Activated CD8-positive, alpha-beta memory T cell treated with anti-CD3 and anti-CD28 coated beads for 24 hours (primary cell): ENCODE data around the gene TSHZ3.

Experiments
- DNase-seq: peaks from one replicate; pipeline ENCODE4 v3.0.0-alpha.2; 2020

TSHZ3 gene

DNA sequence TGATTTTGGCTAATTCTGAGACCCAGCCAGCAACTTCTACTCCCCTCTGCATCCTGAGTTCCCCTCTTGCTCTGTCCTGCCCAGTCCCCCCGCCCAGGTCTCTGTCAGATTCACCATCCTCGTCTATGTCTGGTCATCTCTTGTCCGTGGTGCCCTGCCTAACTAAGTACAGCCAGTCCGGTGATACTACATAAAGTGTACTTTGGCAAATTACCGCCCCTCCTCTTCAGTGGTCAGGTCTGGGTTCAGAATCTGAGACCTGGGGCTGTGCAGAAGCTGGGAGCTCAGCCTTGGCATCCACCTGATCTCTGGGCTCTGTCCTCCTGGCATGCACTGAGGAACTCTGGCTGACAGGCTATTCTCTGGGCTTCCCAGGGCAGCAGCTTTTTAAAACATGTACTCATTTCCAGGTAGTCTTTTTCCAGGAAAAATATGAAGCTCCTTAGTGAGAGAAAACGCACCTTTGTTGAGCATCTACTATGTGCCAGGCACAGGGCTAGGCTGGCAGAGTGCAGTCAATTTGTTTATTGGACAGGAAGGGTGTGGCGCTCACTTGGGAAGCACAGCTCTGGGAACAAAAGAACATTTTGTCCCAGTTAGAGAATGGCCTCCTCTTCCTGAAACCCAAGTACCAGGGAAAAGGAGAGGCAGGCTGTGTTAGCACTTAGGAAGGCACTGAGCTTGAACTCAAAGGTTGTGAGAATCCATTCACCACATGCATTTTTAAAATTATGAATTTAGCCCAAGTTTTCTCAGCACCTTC lies 88.9 kb downstream of the TSHZ3 start:
- no peak for DNase-seq

DNA sequence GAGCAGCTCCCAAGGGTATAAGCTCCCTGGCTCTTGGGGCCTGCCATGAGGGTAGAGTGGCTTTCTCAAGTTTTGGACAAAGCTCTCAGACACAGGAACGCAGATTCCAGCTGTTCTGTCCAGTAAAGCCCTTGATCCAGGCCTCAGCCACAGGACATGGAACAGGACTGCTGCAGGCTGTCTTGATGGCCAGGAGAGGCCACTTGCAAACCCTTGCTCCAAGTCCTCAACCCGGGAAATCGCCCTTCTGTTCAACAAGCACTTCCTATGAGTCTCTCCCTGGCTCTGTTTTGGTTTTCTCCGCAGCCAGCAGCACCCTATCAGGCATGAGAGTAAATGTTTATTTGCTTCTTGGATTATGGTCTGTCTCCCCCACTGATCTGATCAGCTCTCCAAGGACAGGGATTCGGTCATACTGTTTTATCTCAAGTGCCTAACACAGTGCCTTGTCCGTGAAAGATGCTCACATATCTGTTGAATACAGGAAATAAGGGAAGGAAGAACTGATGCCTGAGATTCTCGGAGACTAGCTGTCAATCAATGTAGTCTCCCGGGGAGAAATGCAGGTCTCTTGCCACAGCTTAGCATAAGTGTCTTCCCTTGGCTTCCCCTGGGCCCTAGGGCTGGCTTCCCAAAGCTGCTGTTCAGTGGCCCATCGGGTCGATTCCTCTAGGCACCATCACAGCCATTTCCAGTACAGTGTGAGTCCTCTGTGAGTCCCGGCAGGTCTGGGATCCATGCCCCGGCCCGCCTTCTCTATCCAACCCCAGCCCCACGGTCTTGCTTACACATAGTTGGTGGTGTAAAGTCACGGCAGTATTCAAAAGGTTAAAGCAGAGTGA lies 90.8 kb downstream of the TSHZ3 start:
- DNase-seq, result no peak

DNA sequence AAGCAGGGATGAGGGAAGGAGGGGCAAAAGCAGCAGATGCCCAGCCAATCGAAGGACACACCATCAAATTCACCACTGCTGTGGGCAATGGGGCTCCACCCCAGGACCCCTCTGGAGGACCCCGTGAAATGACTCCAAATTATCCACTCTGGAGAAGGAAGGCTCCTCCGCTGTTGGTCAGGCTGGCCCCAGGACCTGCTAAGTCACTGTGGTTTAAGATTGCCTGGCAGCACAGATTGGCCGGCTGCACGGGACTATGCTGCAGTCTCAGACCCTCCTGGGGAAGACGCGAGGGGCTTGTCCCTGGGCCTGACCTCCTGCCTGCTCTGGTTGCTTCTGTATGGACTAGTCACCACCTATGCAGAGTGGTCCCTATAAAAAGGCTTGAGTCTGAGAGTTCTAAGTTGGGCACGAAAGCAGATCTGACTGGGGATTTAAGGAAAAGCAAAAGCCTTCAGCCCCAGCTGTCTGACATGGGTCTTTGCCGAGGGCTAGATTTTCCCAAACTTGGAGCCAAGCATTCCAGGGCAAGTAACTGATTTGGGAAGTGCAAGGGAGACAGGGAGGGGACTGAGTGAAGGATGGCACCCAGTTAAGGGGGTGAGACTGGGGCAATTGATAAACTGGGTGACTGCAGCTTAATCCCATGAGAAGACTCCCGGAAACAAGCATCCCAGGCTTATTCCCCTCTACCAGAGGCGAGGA lies 91.7 kb downstream of the TSHZ3 start:
- DNase-seq, result no peak

DNA sequence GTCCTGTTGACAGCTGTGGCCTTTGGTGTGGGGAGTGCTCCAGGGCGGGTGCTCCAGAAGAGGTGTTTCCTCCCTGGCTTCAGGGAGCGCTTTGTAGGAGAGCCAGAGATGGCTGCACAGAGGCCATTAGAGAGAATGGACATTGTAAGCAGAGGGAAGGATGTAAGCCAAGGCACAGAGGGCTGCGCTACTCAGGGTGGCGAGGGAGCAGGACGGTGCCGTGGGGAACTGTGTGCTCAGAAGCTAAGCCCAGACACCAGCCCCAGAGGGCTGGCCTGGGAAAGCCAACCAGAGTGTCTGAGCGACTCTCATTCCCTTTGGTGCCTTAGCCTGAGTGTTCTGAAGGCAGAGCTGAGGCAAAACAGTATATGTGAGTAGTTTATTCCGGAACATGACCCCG lies 92.2 kb downstream of the TSHZ3 start:
- DNase-seq, result no peak

DNA sequence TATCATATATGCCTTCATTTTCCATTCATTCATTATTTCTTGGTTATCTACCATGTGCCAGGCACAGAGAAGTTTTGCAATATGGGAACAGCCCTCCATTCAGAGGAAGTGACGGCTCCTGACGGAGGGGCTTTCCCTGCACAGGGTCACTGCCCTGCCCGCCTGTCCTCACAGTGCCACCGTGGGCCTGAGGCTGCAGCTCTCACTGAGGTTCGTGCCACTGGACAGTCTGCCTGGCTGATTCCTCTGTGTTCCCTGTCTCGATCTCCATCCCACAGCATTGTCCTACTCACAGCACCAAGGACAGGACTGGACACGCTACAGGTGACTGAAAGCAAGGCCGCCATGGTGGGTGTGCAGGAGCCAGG lies 92.7 kb downstream of the TSHZ3 start:
- DNase-seq, result no peak

DNA sequence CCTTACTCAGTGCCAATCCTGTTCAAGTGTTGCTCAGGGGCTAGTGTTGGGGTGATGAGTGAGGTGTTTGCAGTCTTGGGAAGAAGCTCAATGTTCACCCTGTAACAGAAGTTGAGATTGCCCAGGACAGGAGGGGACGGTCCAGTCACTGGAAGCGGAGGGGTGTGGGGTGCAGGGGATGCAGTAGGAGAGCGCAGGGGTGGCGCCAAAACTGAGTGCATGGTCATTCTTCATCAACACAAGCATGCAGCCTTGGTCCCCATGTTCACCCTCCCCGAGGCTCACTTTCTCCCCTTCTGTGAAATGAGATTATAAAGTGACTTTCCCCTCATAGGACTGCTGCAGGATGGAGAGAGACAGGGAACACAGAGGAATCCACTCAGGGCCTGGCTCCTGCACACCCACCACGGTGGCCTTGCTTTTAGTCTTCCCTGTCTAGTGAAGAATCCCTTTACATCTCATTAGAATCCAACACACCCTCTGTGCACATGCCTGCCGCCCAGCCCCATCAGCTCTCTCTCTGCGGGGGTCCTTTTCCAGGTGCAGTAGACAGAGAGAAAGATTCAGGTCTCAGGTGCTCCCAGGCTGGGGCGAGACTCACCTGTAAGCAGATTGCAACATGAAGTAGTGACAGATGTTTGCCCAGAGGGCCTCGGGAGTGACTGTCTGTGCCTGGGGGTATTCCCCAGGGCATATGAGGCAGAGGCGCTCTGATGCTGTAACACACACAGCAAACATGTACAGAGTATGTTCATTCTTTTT lies 93.2 kb downstream of the TSHZ3 start:
- no peak for DNase-seq

DNA sequence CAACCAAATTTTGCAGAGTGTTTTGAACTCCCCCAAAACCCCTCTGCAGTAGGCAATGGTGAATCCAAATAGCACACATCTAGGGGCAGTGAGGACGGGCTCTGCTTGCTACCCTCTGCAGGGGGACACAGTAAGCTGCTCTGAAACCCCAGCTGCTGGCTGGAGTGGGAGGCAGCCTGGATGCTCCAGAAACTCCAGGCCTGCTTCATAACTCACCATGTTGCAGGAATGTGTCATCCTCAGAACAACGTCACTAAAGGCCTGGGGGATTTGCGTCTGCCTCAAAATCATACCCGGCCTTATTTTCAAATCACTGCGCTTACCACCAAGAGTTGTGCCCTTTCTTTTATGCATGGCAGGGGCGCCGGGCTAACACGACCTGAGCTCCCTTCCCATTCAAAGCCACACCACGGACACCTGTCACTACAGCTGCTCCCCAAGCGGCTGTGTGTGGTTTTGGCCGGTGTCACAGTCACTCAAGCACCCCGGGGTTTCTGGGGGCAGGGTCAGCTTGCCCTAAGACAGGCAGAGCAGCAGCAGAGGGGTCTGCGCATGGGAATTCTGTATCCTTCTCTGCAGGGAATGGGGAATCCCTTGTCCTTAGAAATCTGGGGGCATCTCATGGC lies 93.9 kb downstream of the TSHZ3 start:
- DNase-seq, result no peak

DNA sequence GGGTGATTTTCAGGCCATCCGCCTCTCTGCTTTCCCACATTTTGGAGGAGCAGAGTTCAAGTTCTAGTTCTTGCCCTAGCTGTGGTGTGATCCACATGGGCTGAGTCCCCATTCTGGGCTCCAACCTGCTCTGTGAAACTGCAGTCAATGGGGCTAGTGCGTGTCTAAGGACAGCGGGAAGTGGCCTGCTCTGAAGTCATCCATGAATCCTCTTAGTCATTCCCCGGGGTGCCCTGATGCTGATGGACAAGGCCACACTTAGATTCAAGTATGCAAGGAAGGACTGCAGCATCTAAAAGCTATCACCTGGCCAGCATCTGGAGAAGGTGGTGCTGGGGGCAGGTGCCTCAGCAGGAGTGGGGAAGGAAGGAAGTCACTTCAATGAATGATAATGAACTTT lies 94.6 kb downstream of the TSHZ3 start:
- DNase-seq, result no peak

DNA sequence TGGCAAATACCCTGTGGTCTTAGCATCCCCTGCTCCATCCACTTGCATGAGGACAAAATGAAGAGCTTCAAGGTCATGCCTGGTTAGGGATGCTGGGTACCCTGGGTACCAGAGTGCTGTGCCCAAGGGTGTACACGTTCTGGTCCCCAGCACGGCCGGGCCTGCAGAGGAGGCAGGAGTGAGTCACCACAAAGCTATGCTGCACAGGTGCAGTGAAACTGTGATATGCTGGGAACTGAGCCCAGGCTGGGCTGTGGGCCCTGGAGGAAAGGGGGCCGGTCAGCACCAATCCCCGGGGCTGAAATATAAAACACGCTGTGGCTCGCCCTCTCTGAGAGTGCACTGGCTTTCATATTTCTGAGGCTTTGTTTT lies 95.1 kb downstream of the TSHZ3 start:
- DNase-seq, result no peak

DNA sequence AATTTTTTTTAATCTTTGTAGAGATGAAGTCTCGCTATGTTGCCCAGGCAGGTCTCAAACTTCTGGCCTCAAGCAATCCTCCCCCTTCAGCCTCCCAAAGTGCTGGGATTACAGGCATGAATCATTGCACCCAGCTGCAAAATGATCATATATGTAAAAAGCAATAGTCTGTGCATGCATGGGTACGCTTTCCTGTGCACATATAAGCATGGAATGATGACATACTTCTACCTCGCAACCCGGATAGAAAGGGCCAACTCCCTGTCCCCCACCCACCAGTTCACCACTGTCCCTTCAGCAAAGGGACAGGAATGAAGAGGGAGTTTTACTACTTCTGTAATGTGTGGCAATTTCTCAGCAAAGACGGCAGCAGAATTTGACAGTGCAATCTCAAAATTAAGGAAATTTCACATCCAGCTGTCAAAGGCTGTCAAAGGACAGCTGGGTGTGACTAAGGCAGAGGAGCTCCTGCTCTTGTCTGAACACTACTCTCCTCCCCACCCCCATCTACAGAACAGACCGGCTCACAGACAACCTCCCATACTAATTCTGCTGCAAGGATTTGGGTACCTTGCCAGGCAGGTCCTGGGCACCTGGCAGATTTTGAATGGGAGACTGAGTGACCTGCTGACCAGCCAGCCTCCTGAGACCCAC lies 95.6 kb downstream of the TSHZ3 start:
- DNase-seq, result no peak

DNA sequence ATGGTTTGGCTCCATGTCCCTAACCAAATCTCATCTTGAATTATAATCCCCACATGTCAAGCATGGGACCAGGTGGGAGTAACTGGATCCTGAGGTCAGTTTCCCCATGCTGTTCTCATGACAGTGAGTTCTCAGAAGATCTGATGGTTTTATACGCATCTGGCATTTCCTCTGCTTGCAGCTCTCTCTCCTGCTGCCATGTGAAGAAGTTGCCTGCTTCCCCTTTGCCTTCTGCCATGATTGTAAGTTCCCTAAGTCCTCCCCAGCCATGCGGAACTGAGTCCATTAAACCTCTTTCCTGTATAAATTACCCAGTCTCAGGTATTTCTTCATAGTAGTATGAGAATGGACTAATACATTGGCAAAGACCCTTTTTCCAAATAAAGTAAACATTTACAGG lies 96.8 kb downstream of the TSHZ3 start:
- no peak for DNase-seq

DNA sequence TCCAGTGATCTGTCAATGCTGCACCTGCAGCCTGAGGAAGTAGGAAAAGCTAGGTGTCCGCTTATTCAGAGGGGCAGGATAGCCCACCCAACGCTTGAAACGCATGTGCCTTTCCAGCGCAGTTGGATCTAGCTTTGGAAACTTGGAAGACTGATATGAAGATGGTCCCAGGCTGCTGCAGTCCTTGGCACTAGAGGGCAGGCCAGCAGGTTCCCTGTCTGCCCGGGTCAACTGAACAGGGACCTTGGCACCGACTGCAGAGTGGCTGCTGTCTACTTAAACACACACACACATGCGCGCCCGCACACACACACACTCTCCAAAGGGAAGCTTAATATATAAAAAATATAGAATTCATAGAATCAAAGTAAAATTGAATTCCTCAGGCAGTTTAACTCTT lies 100.0 kb downstream of the TSHZ3 start:
- DNase-seq, result no peak

DNA sequence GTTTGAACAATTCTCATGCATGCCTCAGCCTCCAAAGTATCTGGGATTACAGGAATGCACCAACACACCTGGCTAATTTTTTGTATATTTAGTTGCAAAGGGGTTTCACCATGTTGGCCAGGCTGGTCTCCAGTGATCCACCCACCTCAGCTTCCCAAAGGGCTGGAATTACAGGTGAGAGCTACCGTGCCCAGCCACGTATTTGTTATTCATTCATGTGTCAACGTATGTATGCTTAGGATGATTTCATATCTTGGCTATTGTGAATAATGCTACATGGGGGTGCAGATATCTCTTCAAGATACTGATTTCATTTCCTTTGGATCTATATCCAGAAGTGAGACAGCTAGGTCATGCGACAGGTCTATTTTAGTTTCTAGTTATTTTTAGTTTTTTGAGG lies 113.4 kb downstream of the TSHZ3 start:
- no peak for DNase-seq

DNA sequence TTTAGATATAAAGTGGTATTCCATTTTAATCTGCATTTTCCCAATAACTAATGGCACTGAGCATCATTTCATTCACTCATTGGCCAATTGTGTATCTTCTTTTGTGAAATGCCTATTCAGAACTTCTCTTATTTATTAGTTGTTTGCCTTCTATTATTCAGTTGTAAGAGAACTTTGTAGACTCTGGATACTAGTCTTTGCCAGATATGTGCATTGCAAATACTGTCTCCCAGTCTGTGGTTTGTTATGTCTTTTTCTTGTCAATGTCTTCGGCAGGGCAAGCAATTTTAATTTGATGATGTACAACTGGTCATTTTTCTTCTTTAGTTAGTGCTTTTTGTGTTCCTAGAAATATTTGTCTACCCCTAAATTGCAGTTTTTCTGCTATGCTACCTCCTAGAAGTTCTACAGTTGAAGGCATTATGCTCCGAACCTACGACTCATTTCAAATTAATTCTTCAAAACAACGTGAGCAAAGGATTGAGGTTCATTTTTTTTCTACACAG lies 115.9 kb downstream of the TSHZ3 start:
- DNase-seq, result no peak

DNA sequence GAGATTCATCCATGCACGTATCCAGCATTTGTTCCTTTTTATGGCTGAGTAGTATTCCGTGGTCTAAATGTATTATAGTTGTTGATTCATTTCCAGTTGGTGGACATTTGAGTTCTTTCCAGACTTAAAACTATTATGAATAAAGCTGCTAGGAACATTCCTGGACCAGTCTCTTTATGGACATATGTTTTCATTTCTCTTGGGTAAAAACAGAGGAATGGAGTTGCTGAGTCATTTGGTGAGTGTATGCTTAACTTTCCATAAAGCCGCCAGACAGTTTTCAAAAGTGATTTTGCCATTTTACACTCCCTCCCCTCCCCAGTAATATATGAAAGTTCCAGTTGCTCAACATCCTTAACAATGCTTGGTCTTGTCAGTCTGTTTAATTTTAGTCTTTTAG lies 116.4 kb downstream of the TSHZ3 start:
- no peak for DNase-seq

DNA sequence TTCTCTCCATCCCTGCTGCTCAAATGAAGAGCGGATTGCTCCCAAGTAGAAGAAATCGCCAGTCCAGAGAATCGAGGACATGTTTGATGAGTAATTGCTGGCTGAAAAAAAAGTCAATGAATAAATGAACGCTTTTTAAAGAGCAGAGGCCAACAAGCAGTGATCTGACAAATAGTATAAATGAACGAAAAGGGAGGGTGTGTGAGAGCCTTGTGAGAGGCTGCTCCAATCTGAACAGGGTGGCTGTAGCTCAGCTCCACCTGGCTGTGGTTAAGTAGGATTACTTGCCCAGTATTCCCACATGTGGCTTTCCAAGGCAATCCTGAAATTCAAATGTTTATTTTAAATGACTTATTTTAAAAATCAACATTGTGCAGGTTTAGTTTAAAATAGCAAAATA lies 117.1 kb downstream of the TSHZ3 start:
- no peak for DNase-seq

DNA sequence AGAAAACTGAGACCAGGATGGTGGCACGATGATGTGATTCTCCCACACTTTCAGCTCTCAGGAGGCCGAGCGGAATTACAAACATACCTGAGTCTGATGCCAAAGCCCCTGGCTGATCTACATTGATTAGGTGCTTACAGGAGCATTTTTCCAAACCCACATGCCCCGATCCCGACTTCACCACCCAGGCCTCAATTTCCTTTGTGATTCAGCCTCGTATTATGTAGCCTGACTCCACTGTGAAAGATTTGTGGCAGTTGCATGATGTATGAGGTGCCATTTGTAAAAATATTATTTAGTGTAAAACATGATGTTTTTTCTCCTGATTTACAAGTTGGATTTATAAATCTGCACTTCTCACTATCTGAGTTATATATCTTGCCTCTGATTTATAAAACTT lies 118.0 kb downstream of the TSHZ3 start:
- DNase-seq, result no peak

DNA sequence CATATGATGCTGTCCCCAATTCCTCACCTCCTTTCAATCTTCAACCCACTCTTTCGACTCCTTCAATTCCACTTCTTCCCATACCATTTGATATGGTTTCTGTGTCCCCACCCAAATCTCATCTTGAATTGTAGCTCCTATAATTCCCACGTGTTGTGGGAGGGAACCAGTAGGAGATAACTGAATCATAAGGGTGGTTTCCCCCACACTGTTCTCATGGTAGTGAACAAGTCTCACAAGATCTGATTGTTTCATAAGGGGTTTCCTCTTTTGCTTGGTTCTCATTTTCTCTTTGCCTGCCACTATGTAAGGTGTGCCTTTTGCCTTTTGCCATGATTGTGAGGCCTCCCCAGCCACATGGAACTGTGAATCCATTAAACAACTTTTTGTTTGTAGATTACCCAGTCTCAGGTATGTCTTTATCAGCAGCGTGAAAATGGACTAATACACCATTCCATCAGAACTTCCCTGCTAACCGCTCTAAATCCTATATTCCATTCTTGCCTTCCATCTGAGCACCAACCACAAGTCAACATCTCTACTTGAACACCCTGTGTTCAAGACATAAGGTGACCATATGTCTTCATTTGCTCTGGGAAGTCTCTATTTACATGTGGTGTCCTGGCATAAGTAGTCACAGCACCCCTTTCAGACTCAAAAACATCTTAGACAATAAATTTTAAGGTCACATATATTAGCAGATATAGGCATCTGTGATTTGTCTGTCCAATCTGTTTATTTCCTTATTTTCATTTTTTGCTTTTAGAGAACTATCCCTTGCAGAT lies 122.9 kb downstream of the TSHZ3 start:
- no peak for DNase-seq
